NCI-H2196 (cell line): ENCODE results near the gene OSBPL6.

Experiments used
- DNase-seq: peaks from one replicate; lab custom pipeline; 2025; ENCODE audit not compliant: unreplicated experiment; lab: John Stamatoyannopoulos, UW

OSBPL6 gene

GRCh38 chr2:178237488-178238153 lies 43.3 kb downstream of the OSBPL6 start:
- no peak for DNase-seq

GRCh38 chr2:178238154-178238521 lies 43.8 kb downstream of the OSBPL6 start:
- DNase-seq = no peak

GRCh38 chr2:178238750-178239149 lies 44.4 kb downstream of the OSBPL6 start:
- DNase-seq = no peak

DNA sequence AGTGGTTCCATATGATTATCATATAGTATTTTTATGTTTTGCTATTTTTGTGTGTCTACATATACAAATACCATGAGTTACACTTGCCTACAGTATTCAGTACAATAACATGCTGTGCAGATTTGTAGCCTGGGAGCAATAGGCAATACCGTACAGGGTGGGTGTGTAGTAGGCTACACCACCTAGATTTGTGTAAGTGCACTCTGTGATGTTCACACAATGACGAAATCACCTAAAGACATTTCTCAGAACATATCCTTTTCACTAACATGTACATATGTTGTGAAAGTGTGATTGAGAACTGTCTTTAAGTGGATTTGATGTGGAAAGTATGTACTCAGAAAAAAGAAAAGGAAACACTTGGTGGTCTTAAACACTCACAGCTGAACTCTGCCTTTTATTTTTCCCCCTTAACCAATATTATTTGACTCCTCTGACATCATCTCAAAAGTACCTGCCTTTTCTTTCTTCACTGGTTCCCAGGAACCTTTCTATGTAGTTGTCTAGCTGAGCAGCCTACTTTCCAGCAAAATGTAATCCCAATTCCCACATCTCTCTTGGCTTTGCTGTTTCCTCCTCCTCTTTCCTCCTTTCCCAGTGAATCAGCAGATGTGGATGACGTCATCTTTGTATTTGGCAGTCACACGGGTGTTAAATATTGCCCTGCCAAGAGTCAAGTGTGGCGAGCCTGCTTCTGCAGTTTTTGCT lies 47.7 kb downstream of the OSBPL6 start:
- peak; percentile 44 for DNase-seq

DNA sequence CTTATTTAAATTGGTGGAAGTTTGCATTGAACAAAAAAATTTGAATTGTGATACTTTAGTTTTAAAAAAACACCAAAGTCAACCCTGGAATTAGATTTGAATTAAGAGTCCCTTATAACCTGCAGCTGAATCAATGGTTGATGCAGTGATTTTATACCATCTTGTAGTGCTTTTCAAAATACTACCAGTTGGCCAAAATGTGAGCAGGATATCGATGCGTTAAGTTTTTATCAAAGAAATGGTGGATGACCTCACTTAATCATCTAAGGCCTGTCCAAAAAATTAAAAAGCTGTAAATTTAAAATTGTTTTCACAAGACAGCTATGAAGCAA lies 48.2 kb downstream of the OSBPL6 start:
- DNase-seq = no peak

DNA sequence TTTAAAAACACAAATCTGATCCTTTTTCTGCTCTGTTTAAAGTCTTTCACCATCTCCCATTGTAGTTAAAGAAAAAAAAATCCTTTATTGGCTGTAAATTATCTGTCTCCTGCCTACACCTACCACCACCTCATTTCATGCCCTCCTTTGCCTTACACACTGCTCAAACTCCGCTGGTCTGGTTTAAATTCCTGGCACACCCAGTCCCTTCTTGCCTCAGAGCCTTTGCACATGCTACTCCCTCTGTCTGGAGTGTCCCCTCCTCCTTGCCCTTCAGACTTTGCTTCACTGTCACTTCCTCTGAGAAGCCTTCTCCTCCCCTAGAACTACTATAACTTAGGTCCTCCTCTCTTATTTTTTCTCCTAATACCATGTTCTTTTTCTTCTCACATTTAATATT lies 49.6 kb downstream of the OSBPL6 start:
- DNase-seq = no peak

- DNase-seq = no peak
Measured at GRCh38 chr2:178244777-178245176, 50.5 kb downstream of the OSBPL6 start.

GRCh38 chr2:178246696-178247095 lies 52.4 kb downstream of the OSBPL6 start:
- DNase-seq = no peak

GRCh38 chr2:178247250-178247649 lies 52.9 kb downstream of the OSBPL6 start:
- DNase-seq = no peak

- no peak for DNase-seq
Measured at GRCh38 chr2:178250429-178250828, 56.1 kb downstream of the OSBPL6 start.

GRCh38 chr2:178251151-178251955 lies 57.0 kb downstream of the OSBPL6 start:
- DNase-seq = no peak

DNA sequence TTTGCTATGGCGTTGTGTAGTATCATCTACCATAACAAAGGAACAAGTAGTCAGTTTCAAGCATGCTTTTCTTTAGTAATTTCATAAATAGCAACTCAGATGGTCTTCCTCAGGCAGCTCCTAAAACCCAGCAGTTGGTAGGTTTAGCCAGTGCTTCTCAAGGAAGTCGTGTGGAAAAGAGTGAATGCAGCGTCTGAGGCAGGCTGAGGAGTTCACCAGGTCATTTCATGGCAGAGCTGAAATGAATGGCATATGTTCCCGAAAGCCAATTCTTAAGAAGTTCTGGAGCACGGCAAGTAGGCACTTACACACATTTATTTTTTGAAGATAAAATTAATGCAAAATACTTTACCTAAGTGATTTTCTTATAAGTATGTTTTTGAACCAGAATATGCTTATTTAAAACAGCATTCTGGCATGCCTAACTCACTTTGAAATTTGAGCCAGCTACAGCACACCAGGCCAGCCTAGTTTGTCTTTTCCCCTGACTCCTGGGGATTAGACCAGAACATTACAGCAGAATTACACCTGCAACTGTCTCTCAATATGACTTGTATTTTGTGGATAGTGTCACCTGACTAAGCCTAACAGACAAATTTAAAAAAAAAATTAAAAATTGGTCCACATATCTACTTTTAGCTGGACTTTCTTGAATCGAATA lies 62.2 kb downstream of the OSBPL6 start:
- DNase-seq = no peak

DNA sequence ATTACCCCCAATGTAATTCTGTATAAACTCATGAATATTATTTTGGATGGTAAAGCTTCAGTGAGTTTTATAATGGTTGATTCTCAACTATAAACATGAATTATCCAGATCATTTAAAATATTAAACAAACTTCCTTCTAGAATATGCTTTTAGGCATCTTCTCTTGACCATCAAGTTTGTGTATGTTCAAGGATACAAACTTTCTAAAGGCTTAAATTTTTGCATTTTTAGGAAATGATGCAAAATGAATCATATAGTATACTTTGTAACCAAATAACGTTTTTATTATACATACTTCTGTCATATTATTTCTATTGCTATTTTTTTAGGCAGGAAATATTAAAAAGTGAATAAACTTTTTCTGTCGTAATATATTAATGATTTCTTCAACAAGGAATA lies 62.8 kb downstream of the OSBPL6 start:
- no peak for DNase-seq

DNA sequence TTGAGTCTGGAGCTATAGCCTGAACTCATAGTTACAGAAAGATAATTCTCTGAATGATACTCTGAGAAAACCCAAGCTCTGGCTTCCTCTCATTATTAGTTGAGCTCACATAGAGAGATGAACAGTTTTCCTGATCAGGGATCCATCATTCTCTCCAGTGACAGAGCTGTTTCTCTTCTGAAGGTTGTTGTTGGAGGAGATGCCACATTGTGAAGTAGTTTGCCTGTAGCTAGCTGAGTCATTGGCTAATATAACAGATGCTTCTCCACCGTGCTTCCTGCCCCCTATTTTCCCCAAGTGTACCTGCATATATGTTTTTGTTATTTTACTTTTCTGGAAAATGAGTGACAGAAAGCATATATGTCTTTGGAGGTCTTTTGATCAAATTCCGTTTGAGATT lies 64.6 kb downstream of the OSBPL6 start:
- DNase-seq = no peak

DNA sequence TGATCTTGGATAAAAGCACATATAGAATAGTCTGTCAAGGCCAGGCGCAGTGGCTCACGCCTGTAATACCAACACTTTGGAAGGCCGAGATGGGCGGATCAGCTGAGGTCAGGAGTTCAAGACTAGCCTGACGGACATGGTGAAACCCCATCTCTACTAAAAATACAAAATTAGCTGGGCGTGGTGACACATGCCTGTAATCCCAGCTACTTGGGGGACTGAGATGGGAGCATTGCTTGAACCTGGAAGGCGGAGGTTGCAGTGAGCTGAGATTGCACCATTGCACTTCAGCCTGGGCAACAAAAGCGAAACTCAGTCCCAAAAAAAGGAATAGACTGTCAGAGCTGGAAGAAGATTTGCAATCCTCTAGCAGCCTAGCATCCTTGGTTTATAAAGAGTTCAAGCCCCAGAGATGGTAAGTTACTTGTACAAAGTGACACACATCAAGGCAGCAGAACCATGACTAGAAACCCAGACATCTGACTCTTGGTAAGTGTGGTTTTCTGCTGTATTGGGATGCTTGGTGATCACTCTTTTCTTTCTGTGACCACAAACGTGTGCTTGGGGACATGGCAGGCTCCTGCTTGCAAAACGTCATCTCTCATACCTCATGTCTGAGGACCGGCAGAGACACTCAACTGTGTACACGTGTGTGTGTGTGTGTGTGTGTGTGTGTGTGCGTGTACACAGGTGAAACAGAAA lies 69.0 kb downstream of the OSBPL6 start:
- DNase-seq = no peak

DNA sequence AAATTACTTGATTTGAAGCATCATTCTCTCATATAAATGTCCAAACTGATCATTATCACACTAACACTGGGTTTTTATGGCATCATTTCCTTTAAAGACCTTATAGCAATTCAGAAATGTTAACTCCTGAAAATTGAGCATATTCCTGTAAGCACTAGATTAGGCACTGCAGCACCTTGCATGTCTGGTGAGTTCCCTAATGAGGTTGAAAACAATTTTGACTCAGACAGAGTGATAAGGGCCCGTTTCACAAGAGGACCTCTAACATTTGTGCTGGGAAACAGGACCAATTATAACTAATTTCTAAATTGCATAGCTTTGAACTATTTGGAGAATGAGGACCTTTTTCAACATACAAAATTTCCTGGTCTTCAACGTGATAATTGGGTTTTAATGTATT lies 69.9 kb downstream of the OSBPL6 start:
- no peak for DNase-seq

DNA sequence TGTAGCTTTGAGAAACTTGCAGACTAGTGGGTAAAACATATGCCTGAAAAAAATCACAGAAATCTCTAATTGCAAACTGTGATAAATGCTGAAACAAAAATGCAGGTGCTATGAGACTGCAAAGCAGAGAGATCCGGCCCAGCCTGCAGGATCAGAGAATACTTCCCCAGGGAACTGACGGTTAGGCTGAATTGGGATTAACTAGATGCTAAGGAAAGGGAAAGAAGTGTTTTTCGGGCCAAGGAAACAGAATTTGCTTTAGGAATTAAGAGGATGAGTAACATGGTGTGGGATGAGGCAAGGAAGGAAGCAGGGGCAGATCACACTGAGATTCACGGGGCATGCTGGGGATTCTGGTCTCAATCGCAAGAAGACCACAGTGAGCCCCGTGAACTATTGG lies 71.5 kb downstream of the OSBPL6 start:
- DNase-seq = no peak

GRCh38 chr2:178266445-178266844 lies 72.1 kb downstream of the OSBPL6 start:
- no peak for DNase-seq

GRCh38 chr2:178267660-178268059 lies 73.3 kb downstream of the OSBPL6 start:
- no peak for DNase-seq

DNA sequence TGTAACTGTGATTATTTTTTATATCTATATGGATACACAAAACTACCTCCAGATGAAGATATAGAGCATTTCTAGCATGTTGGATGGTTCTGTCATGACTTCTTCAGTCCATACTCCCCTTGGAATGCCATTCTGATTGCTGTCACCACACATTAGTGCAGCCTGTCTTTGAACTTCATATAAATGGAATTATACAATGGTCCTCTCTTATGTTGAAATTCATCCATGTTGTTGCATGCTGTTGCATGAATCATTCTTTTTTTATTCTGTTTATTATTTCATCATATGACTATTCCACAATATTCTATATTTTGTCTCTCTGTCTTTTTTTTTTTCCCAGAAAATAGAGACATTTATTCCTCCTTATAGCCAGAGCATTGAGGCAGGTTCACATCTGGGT lies 74.1 kb downstream of the OSBPL6 start:
- DNase-seq = no peak
